H9 (cell line): ENCODE measurements around the gene TPPP2. TPM values are rescaled to one million over a fixed set of nuclear protein-coding genes. Genes with fewer than 3 reads are reported as not detected.

ENCODE experiments used
- DNase-seq: peaks from one replicate; pipeline ENCODE4 v3.0.0-alpha.2; 2017
- H2AFZ ChIP-seq: one replicate; pipeline ENCODE4 v1.6.1; 2013; ENCODE audit warnings: mild to moderate bottlenecking, low read length, control low read depth, moderate library complexity
- H2AK5ac ChIP-seq: 2 replicates; pipeline ENCODE4 v1.6.1; 2013; ENCODE audit warnings: low read length, control low read depth, mixed read lengths; ENCODE audit not compliant: insufficient read length
- H2BK120ac ChIP-seq: one replicate; pipeline ENCODE4 v1.6.1; 2013; ENCODE audit warnings: low read depth, mild to moderate bottlenecking, low read length, control low read depth, inconsistent platforms; ENCODE audit not compliant: poor library complexity, severe bottlenecking
- H2BK12ac ChIP-seq: 2 replicates; pipeline ENCODE4 v1.6.1; 2013; ENCODE audit warnings: low read length, control low read depth, mixed read lengths, low read depth; ENCODE audit not compliant: insufficient read length
- H2BK15ac ChIP-seq: 2 replicates; pipeline ENCODE4 v1.6.1; 2013; ENCODE audit warnings: low read depth, low read length, control low read depth
- H2BK20ac ChIP-seq: one replicate; pipeline ENCODE4 v1.6.1; 2013; ENCODE audit warnings: low read depth, mild to moderate bottlenecking, low read length, control low read depth, inconsistent platforms; ENCODE audit not compliant: poor library complexity, severe bottlenecking
- H2BK5ac ChIP-seq: 2 replicates; pipeline ENCODE4 v1.6.1; 2013; ENCODE audit warnings: low read length, control low read depth, mixed read lengths; ENCODE audit not compliant: insufficient read length
- H3K14ac ChIP-seq: 2 replicates; pipeline ENCODE4 v1.6.1; 2013; ENCODE audit warnings: low read length, control low read depth; ENCODE audit not compliant: insufficient read depth
- H3K18ac ChIP-seq: 2 replicates; pipeline ENCODE4 v1.6.1; 2013; ENCODE audit warnings: low read depth, mild to moderate bottlenecking, mixed read lengths, low read length, control low read depth; ENCODE audit not compliant: insufficient read length
- H3K23ac ChIP-seq: 2 replicates; pipeline ENCODE4 v1.6.1; 2013; ENCODE audit warnings: low read length, control low read depth, mixed read lengths, low read depth; ENCODE audit not compliant: insufficient read length
- H3K23me2 ChIP-seq: 2 replicates; pipeline ENCODE4 v1.6.1; 2013; ENCODE audit warnings: low read depth, mild to moderate bottlenecking, mixed read lengths, low read length, control low read depth; ENCODE audit not compliant: insufficient read length, poor library complexity, severe bottlenecking
- H3K27ac ChIP-seq: 2 replicates; pipeline ENCODE4 v1.5.1; 2013; ENCODE audit warnings: low read length, control low read depth, mixed read lengths, low read depth; ENCODE audit not compliant: insufficient read length
- H3K27me3 ChIP-seq: 2 replicates; pipeline ENCODE4 v1.6.1; 2013; ENCODE audit warnings: low read length, control low read depth, inconsistent platforms; ENCODE audit not compliant: insufficient read depth
- H3K4ac ChIP-seq: 2 replicates; pipeline ENCODE4 v1.6.1; 2013; ENCODE audit warnings: low read depth, mild to moderate bottlenecking, control low read depth, inconsistent platforms, low read length, moderate library complexity
- H3K4me1 ChIP-seq: 2 replicates; pipeline ENCODE4 v1.6.1; 2013; ENCODE audit warnings: low read length, control low read depth, inconsistent platforms; ENCODE audit not compliant: insufficient read depth
- H3K4me2 ChIP-seq: 2 replicates; pipeline ENCODE4 v1.6.1; 2013; ENCODE audit warnings: low read length, control low read depth, mixed read lengths; ENCODE audit not compliant: insufficient read length, insufficient read depth
- H3K56ac ChIP-seq: 2 replicates; pipeline ENCODE4 v1.6.1; 2013; ENCODE audit warnings: low read depth, mild to moderate bottlenecking, mixed read lengths, low read length, control low read depth; ENCODE audit not compliant: insufficient read length
- H3K79me1 ChIP-seq: 2 replicates; pipeline ENCODE4 v1.6.1; 2013; ENCODE audit warnings: low read depth, mild to moderate bottlenecking, moderate library complexity, low read length, control low read depth, inconsistent platforms; ENCODE audit not compliant: insufficient read depth, poor library complexity, severe bottlenecking
- H3K79me2 ChIP-seq: 2 replicates; pipeline ENCODE4 v1.6.1; 2013; ENCODE audit warnings: low read length, control low read depth, inconsistent platforms; ENCODE audit not compliant: insufficient read depth
- H3K9ac ChIP-seq: 2 replicates; pipeline ENCODE4 v1.6.1; 2013; ENCODE audit warnings: low read length, control low read depth, mixed read lengths; ENCODE audit not compliant: insufficient read length; ENCODE audit errors: extremely low read depth
- H3K9me3 ChIP-seq: one replicate; pipeline ENCODE4 v1.6.1; 2013; ENCODE audit warnings: low read depth, low read length, inconsistent platforms; ENCODE audit not compliant: control insufficient read depth
- H3T11ph ChIP-seq: one replicate; pipeline ENCODE4 v1.6.1; 2013; ENCODE audit warnings: mild to moderate bottlenecking, low read length, control low read depth, inconsistent platforms
- H4K20me1 ChIP-seq: one replicate; pipeline ENCODE4 v1.6.1; 2013; ENCODE audit not compliant: control insufficient read depth, insufficient read length, insufficient read depth
- H4K5ac ChIP-seq: 2 replicates; pipeline ENCODE4 v1.6.1; 2013; ENCODE audit warnings: low read depth, mild to moderate bottlenecking, mixed read lengths, low read length, control low read depth; ENCODE audit not compliant: insufficient read length
- H4K8ac ChIP-seq: replicated peaks from 2 replicates; pipeline ENCODE4 v1.6.1; 2013; ENCODE audit warnings: low read length, control low read depth, mixed read lengths, low read depth; ENCODE audit not compliant: insufficient read length
- H4K91ac ChIP-seq: 2 replicates; pipeline ENCODE4 v1.6.1; 2013; ENCODE audit warnings: low read depth, mild to moderate bottlenecking, moderate library complexity, mixed read lengths, low read length, control low read depth; ENCODE audit not compliant: insufficient read length
- H3K27ac Mint-ChIP-seq, 3 experiments: 2 replicates in 2 of 3; 3 replicates in 1 of 3; pipeline ENCODE4 v1.8.0; 2020 to 2021; ENCODE audit warnings: mixed read lengths in 3 of 3, mild to moderate bottlenecking in 1 of 3, moderate library complexity in 1 of 3
- H3K27me3 Mint-ChIP-seq: 2 replicates; pipeline ENCODE4 v1.8.0; 2021; ENCODE audit warnings: low read depth, mild to moderate bottlenecking, moderate library complexity, mixed read lengths
- H3K36me3 Mint-ChIP-seq, 3 experiments: 2 replicates in 2 of 3; 3 replicates in 1 of 3; pipeline ENCODE4 v1.8.0; 2020 to 2021; ENCODE audit warnings: low read depth in 3 of 3, mixed read lengths in 3 of 3; ENCODE audit not compliant: insufficient read depth in 1 of 3
- H3K4me1 Mint-ChIP-seq, 2 experiments: 2 replicates each; pipeline ENCODE4 v1.8.0; 2020; ENCODE audit warnings: mixed read lengths in 2 of 2
- H3K4me3 Mint-ChIP-seq, 2 experiments: 2 replicates in 1 of 2; 3 replicates in 1 of 2; pipeline ENCODE4 v1.8.0; 2020 to 2021; ENCODE audit warnings: mild to moderate bottlenecking in 2 of 2, mixed read lengths in 2 of 2, moderate library complexity in 1 of 2
- H3K9me3 Mint-ChIP-seq, 2 experiments: 2 replicates in 1 of 2; 3 replicates in 1 of 2; pipeline ENCODE4 v1.8.0; 2020; ENCODE audit warnings: mild to moderate bottlenecking in 2 of 2, mixed read lengths in 2 of 2, moderate library complexity in 1 of 2
- WGBS: extraction: QIAGEN DNeasy Blood & Tissue Kit; methylation state at CpG from one replicate; pipeline ENCODE4 v1.1.7; 2013; ENCODE audit warnings: missing lambda C conversion rate, low lambda C conversion rate, mixed read lengths; ENCODE audit not compliant: insufficient read length; ENCODE audit errors: extremely low coverage; 5-methylcytosine and 5-hydroxymethylcytosine counted together
- total RNA-seq: library from RNA; stranded (reverse); gene quantifications from 2 replicates; pipeline ENCODE4 v1.2.1, GENCODE V29; 2021
- TF ChIP-seq, protein P1 (sequence below): fragments of 200-600 bp; sonication (generic); conservative IDR thresholded peaks from 3 replicates; pipeline ENCODE4 v1.8.0; 2021; ENCODE audit warnings: antibody characterized with exemption, mild to moderate bottlenecking

Gene TPPP2
- total RNA-seq, 1 experiment from 2014 or later: not detected

GRCh38 chr14:21034707-21035106 lies 4.7 kb downstream of the TPPP2 start, which contains the start of gene RNASE13:
Gene RNASE13, minus strand, starts transcription at chr14:21034807. Its CDS starts 519 bp downstream, at chr14:21034288.
- no peaks in the 10 kb centered on the region for H3K36me3 Mint-ChIP-seq
- no peak within 1 kb of the TSS for H2AK5ac ChIP-seq

More at GRCh38 chr14:21034707-21035106, 4.7 kb downstream of the TPPP2 start, which contains the start of gene RNASE13:
- Histone ChIP-seq H3K4me1 (peaks cover 5% of the 10 kb centered on the region), H2AFZ (no peak within 1 kb of the TSS), H3K56ac (no peak within 1 kb of the TSS), H3K9ac (no peak within 1 kb of the TSS), H3K27ac (no peak within 1 kb of the TSS), H3K4ac (no peak within 1 kb of the TSS), H3K23me2 (no peaks in the 10 kb centered on the region), H3K23ac (no peak within 1 kb of the TSS), H3K18ac (no peak within 1 kb of the TSS), H3K27me3 (no peaks in the 10 kb centered on the region), H4K91ac (no peak within 1 kb of the TSS), H4K8ac (no peak within 1 kb of the TSS), H3K79me1 (no peaks in the 10 kb centered on the region), H2BK12ac (no peak within 1 kb of the TSS), H3K79me2 (no peaks in the 10 kb centered on the region), H4K20me1 (no peaks in the 10 kb centered on the region), H2BK5ac (no peak within 1 kb of the TSS), H3K14ac (no peak within 1 kb of the TSS), H2BK15ac (no peak within 1 kb of the TSS), H3K9me3 (no peaks in the 10 kb centered on the region), H2BK20ac (no peak within 1 kb of the TSS), H4K5ac (no peak within 1 kb of the TSS), H2BK120ac (no peak within 1 kb of the TSS), H3T11ph (no peak within 1 kb of the TSS), H3K4me2 (no peak within 1 kb of the TSS)
- H3K27me3 Mint-ChIP-seq: peaks cover 50% of the 10 kb centered on the region
- DNase-seq: no peak
- H3K9me3 Mint-ChIP-seq: no peaks in the 10 kb centered on the region
- TF ChIP-seq, protein P1, sequence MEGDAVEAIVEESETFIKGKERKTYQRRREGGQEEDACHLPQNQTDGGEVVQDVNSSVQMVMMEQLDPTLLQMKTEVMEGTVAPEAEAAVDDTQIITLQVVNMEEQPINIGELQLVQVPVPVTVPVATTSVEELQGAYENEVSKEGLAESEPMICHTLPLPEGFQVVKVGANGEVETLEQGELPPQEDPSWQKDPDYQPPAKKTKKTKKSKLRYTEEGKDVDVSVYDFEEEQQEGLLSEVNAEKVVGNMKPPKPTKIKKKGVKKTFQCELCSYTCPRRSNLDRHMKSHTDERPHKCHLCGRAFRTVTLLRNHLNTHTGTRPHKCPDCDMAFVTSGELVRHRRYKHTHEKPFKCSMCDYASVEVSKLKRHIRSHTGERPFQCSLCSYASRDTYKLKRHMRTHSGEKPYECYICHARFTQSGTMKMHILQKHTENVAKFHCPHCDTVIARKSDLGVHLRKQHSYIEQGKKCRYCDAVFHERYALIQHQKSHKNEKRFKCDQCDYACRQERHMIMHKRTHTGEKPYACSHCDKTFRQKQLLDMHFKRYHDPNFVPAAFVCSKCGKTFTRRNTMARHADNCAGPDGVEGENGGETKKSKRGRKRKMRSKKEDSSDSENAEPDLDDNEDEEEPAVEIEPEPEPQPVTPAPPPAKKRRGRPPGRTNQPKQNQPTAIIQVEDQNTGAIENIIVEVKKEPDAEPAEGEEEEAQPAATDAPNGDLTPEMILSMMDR: no peak
- no peak within 1 kb of the TSS for H3K4me3 Mint-ChIP-seq
- WGBS: no CpG with 5 or more reads among the region's 5 CpGs
- H3K27ac Mint-ChIP-seq: no peak within 1 kb of the TSS
- peaks cover 15 to 16% of the 10 kb centered on the region in 2 experiments for H3K4me1 Mint-ChIP-seq
